ENCODE measurements around the gene SRC.

The SRC gene

GRCh38 chr20:37301558-37301957 is 44.4 kb upstream of the SRC start:
- H3K4me3 ChIP-seq (ENCODE audit: low read length) = no peak overlapping the region
- TF ChIP-seq CTCF (conservative IDR thresholded peaks at IDR 0.05; ENCODE audit: low read length) = no peak
- no peak for DNase-seq (ENCODE audit: low read depth)

- no peak for TF ChIP-seq CTCF (conservative IDR thresholded peaks at IDR 0.05; ENCODE audit: low read length)
- H3K4me3 ChIP-seq (ENCODE audit: low read length) = no peak overlapping the region
- DNase-seq (ENCODE audit: low read depth) = no peak
Measured at GRCh38 chr20:37302981-37303380, 43.0 kb upstream of the SRC start.

- no peak overlapping the region for H3K4me3 ChIP-seq (ENCODE audit: low read length)
- TF ChIP-seq CTCF (conservative IDR thresholded peaks at IDR 0.05; ENCODE audit: low read length) = no peak
- DNase-seq (ENCODE audit: low read depth) = no peak
Measured at GRCh38 chr20:37303637-37304036, 42.3 kb upstream of the SRC start.

GRCh38 chr20:37305079-37305478 is 40.9 kb upstream of the SRC start:
- no peak for DNase-seq (ENCODE audit: low read depth)
- no peak overlapping the region for H3K4me3 ChIP-seq (ENCODE audit: low read length)
- TF ChIP-seq CTCF (conservative IDR thresholded peaks at IDR 0.05; ENCODE audit: low read length) = no peak

- no peak for DNase-seq (ENCODE audit: low read depth)
- no peak overlapping the region for H3K4me3 ChIP-seq (ENCODE audit: low read length)
- no peak for TF ChIP-seq CTCF (conservative IDR thresholded peaks at IDR 0.05; ENCODE audit: low read length)
Measured at GRCh38 chr20:37305839-37306238, 40.1 kb upstream of the SRC start.

GRCh38 chr20:37308086-37309050 is 37.6 kb upstream of the SRC start:
- no peak overlapping the region for H3K4me3 ChIP-seq (ENCODE audit: low read length)
- no peak for TF ChIP-seq CTCF (conservative IDR thresholded peaks at IDR 0.05; ENCODE audit: low read length)
- no peak for DNase-seq (ENCODE audit: low read depth)

- no peak overlapping the region for H3K4me3 ChIP-seq (ENCODE audit: low read length)
- TF ChIP-seq CTCF (conservative IDR thresholded peaks at IDR 0.05; ENCODE audit: low read length) = no peak
- DNase-seq (ENCODE audit: low read depth) = no peak
Measured at GRCh38 chr20:37309290-37309689, 36.6 kb upstream of the SRC start.

All from AG10803 (cell line).